Mammary epithelial cell (primary cell): ENCODE data around the gene PCID2.

ENCODE experiments used
- EZH2 ChIP-seq: IDR thresholded peaks from 2 replicates; pipeline ENCODE4 v1.6.1; 2012; ENCODE audit warnings: low read length, inconsistent platforms, borderline replicate concordance
- TF ChIP-seq, protein P1 (sequence below), 2 donors: IDR thresholded peaks in 1 of 2; conservative IDR thresholded peaks in 1 of 2; 2 replicates each; pipeline ENCODE4 v1.5.1; 2011 to 2012; ENCODE audit warnings: inconsistent platforms in 2 of 2, low read length in 2 of 2, mild to moderate bottlenecking in 2 of 2, control low read depth in 1 of 2, low read depth in 1 of 2; ENCODE audit not compliant: insufficient read depth in 1 of 2; ENCODE audit errors: extremely low read depth in 1 of 2

DNA sequence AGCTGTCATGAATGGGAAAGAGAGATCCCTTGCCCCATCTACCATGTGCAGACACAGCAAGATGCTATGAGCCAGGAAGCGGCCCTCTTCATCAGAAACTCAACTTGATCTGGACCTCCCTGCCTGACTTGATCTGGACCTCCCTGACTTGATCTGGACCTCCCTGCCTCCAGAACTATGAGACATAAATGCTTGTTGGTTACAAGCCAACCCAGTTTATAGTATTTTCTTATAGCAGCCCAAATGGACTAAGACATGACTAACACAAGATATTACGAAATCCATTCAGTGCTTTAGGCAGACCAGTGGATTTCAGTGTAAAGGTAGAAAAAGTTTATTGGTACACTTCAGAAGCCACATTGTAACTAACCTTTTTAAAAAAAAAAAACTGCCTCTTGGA lies 15.6 kb downstream of the PCID2 start:
- TF ChIP-seq, protein P1, sequence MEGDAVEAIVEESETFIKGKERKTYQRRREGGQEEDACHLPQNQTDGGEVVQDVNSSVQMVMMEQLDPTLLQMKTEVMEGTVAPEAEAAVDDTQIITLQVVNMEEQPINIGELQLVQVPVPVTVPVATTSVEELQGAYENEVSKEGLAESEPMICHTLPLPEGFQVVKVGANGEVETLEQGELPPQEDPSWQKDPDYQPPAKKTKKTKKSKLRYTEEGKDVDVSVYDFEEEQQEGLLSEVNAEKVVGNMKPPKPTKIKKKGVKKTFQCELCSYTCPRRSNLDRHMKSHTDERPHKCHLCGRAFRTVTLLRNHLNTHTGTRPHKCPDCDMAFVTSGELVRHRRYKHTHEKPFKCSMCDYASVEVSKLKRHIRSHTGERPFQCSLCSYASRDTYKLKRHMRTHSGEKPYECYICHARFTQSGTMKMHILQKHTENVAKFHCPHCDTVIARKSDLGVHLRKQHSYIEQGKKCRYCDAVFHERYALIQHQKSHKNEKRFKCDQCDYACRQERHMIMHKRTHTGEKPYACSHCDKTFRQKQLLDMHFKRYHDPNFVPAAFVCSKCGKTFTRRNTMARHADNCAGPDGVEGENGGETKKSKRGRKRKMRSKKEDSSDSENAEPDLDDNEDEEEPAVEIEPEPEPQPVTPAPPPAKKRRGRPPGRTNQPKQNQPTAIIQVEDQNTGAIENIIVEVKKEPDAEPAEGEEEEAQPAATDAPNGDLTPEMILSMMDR (conservative IDR thresholded peaks at IDR 0.05 in 1 of 2, IDR thresholded peaks at IDR 0.05 in 1 of 2; ENCODE audit: extremely low read depth in 1 of 2, insufficient read depth in 1 of 2, low read depth in 1 of 2, low read length in 2 of 2), result no peak
- TF ChIP-seq EZH2, result no peak
